Measurements from ENCODE around the gene IL36RN. TPM values are rescaled to one million over a fixed set of nuclear protein-coding genes. Genes with fewer than 3 reads are reported as not detected.

IL36RN gene
- total RNA-seq, 1 experiment from 2014 or later, result 0.36 TPM

DNA sequence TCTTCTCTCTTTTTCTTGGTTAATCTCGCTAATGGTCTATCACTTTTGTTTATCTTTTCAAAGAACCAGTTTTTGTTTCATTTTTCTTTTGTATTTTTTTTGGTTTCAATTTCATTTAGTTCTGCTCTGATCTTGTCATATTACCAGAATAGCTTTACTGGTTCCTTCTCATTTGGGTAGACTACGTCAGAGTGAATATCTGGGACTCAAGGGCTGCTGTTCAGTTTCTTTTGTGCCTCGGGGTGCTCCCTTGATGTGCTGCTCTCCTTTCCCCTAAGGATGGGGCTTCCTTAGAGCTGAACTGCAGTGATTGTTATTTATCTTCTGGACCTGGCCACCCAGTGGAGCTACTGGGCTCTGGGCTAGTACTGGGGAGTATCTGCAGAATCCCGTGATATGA lies 39.0 kb downstream of the IL36RN start:
- POLR2A ChIA-PET (ENCODE audit: unreplicated experiment), result no interaction called here

DNA sequence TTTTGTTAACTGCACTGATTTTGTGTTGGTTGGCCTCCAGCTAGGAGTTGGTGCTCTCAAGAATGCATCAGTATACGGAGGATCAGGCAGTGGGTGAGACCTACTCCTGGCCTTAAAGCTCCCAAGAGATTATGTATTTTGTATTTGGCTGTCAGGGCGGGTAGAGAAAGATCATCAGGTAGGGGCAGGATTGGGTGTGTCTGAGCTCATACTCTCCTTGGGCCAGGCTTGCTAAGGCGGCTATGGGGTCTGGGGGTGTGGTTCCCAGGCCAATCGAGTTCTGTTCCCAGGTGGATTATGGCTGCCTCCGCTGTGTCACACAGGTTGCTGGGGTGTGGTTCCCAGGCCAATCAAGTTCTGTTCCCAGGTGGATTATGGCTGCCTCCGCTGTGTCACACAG lies 39.5 kb downstream of the IL36RN start:
- Histone ChIP-seq H3K4me1 (ENCODE audit: insufficient read depth, low read length) (no peaks in the 10 kb centered on the region), H4K20me1 (ENCODE audit: low read length) (no peaks in the 10 kb centered on the region), H3K27me3 (ENCODE audit: low read length) (no peaks in the 10 kb centered on the region), H2AFZ (ENCODE audit: low read length) (no peak overlapping the region), H3K9me3 (ENCODE audit: low read length) (no peaks in the 10 kb centered on the region), H3K4me3 (ENCODE audit: low read length) (no peak overlapping the region), H3K9me2 (replicated peaks; ENCODE audit: low read length) (no peaks in the 10 kb centered on the region), H3K9ac (ENCODE audit: low read length) (no peak overlapping the region), H3K4me2 (ENCODE audit: low read length) (no peak overlapping the region), H3K79me2 (ENCODE audit: low read length) (no peaks in the 10 kb centered on the region), H3K36me3 (ENCODE audit: low read depth, low read length) (no peaks in the 10 kb centered on the region), H3F3A (ENCODE audit: low read length, unreplicated experiment) (no peaks in the 10 kb centered on the region), H3K27ac (ENCODE audit: low read length) (no peak overlapping the region)
- ChIA-PET CTCF (no interaction called here), POLR2A (ENCODE audit: unreplicated experiment) (no interaction called here)
- no TSS peak for BruUV-seq (replicated peaks)
- DNase-seq (no peak), ATAC-seq (no peak)
- intact Hi-C loops (cut with micrococcal nuclease), result no loop called here
- TF ChIP-seq EZH2 (IDR thresholded peaks at IDR 0.05; ENCODE audit: low read length, unreplicated experiment), result no peak
- TF ChIP-seq CTCF (conservative IDR thresholded peaks at IDR 0.05; ENCODE audit: low read depth, low read length), result no peak
- no peak for TF ChIP-seq EZH2phosphoT487 (IDR thresholded peaks at IDR 0.05; ENCODE audit: borderline replicate concordance, low read length)

More for the DNA sequence above, 39.0 kb downstream of the IL36RN start:
- no peaks in the 10 kb centered on the region for H3K79me2 ChIP-seq (ENCODE audit: low read length)
- H3K9me2 ChIP-seq (replicated peaks; ENCODE audit: low read length), result no peaks in the 10 kb centered on the region
- no peak overlapping the region for H2AFZ ChIP-seq (ENCODE audit: low read length)
- intact Hi-C loops (cut with micrococcal nuclease), result no loop called here
- H3K4me1 ChIP-seq (ENCODE audit: insufficient read depth, low read length), result no peaks in the 10 kb centered on the region
- BruUV-seq (replicated peaks), result no TSS peak
- no peak for TF ChIP-seq CTCF (conservative IDR thresholded peaks at IDR 0.05; ENCODE audit: low read depth, low read length)
- no peak for TF ChIP-seq EZH2phosphoT487 (IDR thresholded peaks at IDR 0.05; ENCODE audit: borderline replicate concordance, low read length)
- TF ChIP-seq EZH2 (IDR thresholded peaks at IDR 0.05; ENCODE audit: low read length, unreplicated experiment), result no peak
- CTCF ChIA-PET, result no interaction called here
- no peak overlapping the region for H3K4me2 ChIP-seq (ENCODE audit: low read length)
- H3K9ac ChIP-seq (ENCODE audit: low read length), result no peak overlapping the region
- H3K9me3 ChIP-seq (ENCODE audit: low read length), result no peaks in the 10 kb centered on the region
- H4K20me1 ChIP-seq (ENCODE audit: low read length), result no peaks in the 10 kb centered on the region
- no peaks in the 10 kb centered on the region for H3K27me3 ChIP-seq (ENCODE audit: low read length)
- no peak overlapping the region for H3K27ac ChIP-seq (ENCODE audit: low read length)
- ATAC-seq, result no peak
- no peaks in the 10 kb centered on the region for H3K36me3 ChIP-seq (ENCODE audit: low read depth, low read length)
- no peak overlapping the region for H3K4me3 ChIP-seq (ENCODE audit: low read length)
- DNase-seq, result no peak
- no peaks in the 10 kb centered on the region for H3F3A ChIP-seq (ENCODE audit: low read length, unreplicated experiment)

DNA sequence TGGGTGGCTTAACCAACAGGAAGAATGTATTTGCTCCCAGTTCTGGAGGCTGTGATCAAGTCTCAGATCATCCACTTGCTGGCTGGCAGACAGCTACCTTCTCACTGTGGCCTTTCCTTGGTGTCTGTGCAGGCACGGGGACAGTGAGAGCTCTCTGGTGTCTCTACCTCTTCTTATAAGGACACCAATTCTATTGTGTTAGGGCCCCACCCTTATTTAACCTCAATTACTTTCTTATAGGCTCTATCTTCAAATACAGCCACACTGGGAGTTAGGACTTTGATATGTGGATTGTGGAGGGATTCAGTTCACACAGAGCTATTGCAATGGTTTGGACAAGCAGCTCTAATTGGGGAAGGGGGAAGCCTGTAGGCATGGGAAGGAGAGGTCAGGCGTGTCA lies 43.1 kb downstream of the IL36RN start:
- no peak overlapping the region for H2AFZ ChIP-seq (ENCODE audit: low read length)
- peak; percentile 44 for DNase-seq
- no peaks in the 10 kb centered on the region for H3K36me3 ChIP-seq (ENCODE audit: low read depth, low read length)
- no peak overlapping the region for H3K4me3 ChIP-seq (ENCODE audit: low read length)
- H3K4me2 ChIP-seq (ENCODE audit: low read length), result no peak overlapping the region
- H3K9me2 ChIP-seq (replicated peaks; ENCODE audit: low read length), result no peaks in the 10 kb centered on the region
- H3K9me3 ChIP-seq (ENCODE audit: low read length), result no peaks in the 10 kb centered on the region
- no peak for TF ChIP-seq EZH2phosphoT487 (IDR thresholded peaks at IDR 0.05; ENCODE audit: borderline replicate concordance, low read length)
- no peak for TF ChIP-seq EZH2 (IDR thresholded peaks at IDR 0.05; ENCODE audit: low read length, unreplicated experiment)
- TF ChIP-seq CTCF (conservative IDR thresholded peaks at IDR 0.05; ENCODE audit: low read depth, low read length), result no peak
- CTCF ChIA-PET, result interaction anchor here (0.5 kb wide), 1 partner anchor 14 kb away, joined by 3 read pairs; no protein-coding TSS in a partner anchor
- peak; percentile 18; the same call in 1 of the 2 replicates for ATAC-seq
- H3K9ac ChIP-seq (ENCODE audit: low read length), result no peak overlapping the region
- H3F3A ChIP-seq (ENCODE audit: low read length, unreplicated experiment), result no peaks in the 10 kb centered on the region
- no peaks in the 10 kb centered on the region for H3K4me1 ChIP-seq (ENCODE audit: insufficient read depth, low read length)
- no peak overlapping the region for H3K27ac ChIP-seq (ENCODE audit: low read length)
- intact Hi-C loops (cut with micrococcal nuclease), result no loop called here
- POLR2A ChIA-PET (ENCODE audit: unreplicated experiment), result no interaction called here
- BruUV-seq (replicated peaks), result no TSS peak
- no peaks in the 10 kb centered on the region for H3K79me2 ChIP-seq (ENCODE audit: low read length)
- no peaks in the 10 kb centered on the region for H4K20me1 ChIP-seq (ENCODE audit: low read length)
- no peaks in the 10 kb centered on the region for H3K27me3 ChIP-seq (ENCODE audit: low read length)

Data from PC-3 (cell line).